RKO (cell line): ENCODE measurements around the gene KCNQ1.
A peak's percentile ranks its signal among the peaks of the same experiment; 100 is the strongest.

Experiments used
- DNase-seq: peaks from one replicate; pipeline ENCODE4 v3.0.0-alpha.2; 2016; ENCODE audit warnings: low spot score

KCNQ1 gene

DNA sequence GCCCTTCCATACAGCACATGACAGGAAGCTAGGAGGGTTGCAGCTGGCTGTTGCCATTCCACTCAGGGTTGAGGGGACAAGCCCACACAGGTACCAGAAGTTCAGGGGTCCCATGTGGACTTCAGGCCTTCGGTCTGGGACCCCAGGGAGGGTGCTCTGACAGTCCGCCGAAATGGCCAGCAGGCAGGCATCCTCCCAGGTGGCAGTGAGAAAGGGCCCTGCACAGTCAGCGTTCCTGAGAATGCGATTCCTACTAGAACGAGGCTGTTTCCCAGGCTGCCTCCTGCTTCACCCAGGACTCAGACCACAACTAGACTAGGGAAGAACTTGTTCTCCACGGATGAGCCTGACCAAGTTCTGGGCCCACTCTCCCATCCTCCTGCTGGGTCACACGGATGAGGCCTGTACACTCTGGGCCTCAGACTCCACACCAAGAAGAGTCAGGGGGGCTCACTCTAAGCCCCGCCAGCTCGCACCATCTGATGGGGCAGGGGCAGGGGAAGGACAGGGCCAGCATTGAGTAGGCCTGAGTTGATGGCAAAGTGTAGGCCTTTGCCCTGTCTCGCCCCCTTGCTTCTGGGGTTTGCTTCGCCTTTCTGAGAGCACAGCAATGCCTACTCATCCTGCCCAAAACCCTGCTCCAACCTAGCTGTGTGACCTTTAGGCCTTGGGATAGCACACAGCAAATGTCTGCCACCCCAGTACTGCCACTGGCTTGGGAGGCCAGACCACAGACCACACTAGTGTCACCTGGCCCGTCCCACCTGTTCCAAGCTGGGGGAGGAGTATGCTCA lies 241.0 kb downstream of the KCNQ1 start:
- DNase-seq = no peak

DNA sequence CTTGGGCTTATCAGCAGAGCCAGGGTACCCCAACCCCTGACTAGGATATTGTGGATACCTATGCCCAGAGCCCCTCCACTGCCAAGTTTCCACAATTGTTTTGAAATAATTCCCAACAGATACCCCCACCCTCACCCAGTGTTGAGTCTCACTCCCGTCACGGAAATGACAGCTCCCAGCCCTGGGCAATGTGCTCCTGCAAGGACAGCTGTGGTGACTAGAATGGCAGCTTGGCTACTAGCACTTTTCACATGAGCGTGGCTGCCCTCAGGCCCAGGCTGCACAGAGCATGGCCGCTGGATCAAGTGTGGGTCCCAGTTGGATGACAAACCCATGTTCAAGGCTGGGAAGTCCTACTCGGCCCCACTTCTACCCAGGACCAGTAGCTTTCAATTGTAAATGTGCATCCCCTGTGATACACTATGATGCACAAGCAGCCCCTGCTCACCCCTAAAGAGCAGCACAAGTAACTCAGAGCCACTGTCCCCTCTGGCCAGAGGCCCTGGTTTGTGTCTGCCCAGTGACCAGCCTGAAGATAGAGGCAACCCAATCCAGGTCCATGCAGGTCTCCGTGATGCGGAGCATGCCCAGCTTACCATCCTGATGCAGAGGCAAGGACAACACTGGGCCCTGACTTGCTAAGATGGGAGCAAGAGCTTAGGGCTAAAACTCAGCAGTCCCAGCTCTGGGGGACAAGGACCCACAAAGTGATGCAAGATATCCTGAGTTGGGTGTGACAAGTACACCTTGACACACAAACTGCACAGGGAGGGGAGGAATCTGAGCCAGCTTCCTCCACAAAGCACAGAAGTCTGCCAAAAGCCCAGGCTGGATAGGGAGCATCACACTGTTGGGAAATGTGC lies 241.8 kb downstream of the KCNQ1 start:
- no peak for DNase-seq

DNA sequence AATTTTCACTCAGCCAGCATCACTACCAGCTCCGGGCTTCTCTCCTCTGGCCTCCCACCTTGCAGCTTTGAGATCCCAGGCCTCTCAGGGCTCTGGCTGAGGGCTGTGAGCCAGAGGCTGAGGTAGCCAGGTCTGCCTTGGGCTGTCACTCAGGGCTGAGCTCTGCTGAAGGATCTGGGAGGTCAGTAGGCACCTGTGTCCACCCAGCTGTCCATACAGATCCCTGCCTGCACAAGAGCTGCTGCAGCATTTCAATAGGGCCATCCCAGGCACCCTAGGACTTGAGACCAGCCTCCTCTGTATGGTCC lies 242.4 kb downstream of the KCNQ1 start:
- DNase-seq = no peak

DNA sequence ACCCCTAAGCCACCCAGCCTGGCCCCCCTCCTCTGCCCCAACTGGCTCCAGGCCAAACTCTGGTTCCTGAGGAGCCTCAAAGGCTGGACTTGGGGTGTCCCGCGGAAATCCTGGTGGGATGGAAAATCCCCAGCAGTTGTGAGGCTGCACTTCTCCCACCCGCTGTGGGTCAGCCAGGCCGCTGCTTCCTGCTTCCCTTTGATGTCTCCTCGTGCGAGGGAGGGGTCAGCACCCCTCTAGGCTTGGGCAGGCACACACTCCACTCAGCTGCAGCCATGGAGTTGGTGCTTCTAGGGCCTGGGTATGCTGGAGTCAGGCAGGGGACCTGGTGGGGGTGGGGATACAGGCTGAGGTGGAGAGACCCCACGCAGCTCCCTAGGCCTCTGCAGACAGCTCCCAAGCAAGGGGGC lies 243.0 kb downstream of the KCNQ1 start:
- DNase-seq = no peak

DNA sequence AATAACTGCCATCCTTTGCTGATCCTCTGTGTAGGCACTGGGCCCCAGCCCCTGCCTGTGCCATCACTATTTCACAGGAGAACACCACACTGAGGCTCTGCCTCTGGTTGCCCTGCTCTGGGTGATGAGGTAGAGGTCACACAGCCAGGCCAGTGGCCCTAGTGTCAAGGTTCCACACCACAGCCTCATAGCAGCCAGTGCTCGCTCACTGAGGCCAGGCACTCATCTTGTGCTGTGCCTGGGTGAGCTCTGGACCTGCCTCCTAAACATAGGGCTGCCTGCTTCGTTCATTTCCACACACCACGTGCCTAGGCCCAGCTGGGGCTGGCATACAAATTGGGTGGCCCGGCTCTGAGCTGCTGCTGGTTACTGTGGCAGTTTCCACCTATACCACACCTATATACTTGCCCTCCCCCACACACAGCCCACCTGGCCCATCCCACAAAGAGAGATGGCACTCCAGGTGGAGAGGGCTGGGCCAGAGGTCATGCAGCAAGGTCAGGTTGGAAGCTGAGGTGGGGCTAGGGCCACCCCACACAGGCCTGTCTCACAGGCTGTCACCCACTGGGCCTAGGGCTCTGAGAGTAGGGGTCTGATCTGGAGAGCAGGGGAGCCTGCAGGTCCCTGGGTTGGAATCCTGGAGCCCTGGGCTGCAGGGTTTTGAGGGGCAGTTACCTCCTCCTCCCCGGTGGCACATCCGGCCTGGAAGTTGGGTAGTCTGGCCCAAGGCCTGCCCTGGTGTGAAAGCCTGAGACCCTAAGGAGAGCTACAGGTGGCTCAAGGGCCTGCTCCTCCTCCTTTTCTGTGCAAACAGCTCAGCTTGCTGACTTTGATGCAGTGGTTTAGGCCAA lies 243.8 kb downstream of the KCNQ1 start:
- no peak for DNase-seq

DNA sequence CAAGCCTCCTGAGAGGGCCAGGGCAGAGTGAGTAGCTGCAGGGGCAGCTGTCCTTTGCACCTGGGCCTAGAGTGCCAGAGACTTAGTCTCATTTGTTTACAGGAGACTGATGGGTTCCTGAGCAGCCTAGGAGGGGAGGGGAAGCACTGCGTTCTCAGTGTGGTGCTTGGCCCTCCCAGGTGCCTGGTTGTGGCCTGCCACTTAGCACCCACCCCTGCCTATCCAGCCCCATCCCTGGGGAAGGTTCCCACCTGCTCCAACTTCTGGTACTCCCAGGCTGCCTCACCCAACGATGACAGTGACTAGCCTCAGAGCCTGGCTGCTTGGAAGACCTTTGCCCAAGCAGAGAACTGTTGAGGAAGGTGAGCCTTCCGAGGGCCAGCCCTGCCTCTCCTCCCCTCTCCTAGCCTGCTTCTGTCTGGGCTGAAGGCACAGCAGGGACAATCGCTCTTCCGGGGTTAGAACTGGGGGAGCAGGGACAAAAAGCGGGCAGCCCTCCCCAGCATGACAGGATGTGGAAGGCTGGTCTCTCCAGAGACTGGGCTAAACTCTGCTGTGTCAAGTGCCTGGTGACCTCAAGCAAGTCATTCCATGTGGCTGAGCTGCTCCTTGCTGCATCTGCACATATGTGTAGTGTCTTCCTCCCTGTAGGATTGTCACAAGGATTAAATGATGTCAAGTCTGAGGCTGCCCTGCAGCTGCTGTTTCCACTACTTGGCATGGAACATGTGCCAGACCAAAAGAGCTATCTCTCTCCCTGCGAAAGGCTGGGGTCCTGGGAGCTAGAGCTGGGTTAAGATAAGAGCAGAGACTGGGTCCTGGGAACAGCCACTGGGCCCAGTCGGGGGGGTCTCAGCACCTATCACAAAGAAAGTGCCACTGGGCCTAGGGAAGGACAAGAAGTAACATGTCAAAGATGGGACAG lies 245.1 kb downstream of the KCNQ1 start:
- no peak for DNase-seq

DNA sequence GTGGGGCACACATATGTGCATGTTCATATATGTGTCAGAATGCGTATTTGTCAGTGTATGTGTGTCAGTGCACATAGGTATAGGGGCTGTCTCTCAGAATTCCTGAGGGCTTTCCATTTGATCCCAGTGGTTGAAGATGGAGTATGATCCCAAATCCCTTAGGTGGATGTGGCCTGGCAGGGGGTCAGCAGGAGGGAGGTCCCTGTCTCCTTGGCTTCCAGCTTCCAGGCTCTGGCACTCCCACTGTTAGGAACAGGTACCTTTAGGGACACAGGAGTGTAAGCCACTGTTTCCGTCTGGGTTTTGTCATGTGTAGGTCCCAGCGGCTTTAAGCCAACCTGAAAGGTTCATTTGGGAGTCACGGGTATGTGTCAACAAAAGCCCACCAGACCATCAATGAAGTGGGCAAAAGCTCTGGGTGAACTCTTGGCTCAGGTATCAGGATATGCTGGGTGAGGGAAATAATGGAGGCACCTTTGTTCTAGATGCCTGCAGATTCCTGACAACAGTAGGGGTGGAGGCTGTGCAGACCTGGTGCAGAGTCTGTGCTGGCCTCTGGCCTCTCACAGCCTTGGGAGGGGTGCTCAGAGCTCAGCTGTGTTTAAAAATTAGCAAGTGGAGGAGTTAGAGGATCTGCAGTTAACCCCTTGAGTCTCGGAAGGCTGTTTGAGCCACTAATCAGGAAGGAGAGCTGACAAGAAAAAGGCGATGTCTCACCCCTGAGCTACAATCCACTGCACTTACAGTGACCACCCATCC lies 246.0 kb downstream of the KCNQ1 start:
- no peak for DNase-seq

DNA sequence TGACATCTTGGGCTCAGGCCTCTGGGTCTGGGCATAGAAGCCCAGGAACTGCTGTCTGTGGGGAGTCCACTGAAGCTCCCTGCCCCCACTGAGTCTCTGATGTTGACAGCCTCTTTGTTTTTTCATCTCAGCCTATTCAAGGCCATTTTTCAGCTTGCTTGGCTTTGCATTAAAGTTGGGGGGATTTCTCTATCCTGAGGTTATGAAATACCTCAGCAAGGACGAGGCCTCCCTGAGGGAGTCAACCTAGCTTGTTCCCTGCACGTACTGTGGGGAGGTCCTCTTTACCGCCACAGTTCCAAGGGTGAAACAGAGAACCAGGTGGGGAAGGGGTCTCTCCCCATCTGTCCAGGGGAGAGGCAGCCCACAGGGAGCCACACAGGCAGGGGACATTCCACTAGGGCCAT lies 246.6 kb downstream of the KCNQ1 start:
- DNase-seq = no peak

DNA sequence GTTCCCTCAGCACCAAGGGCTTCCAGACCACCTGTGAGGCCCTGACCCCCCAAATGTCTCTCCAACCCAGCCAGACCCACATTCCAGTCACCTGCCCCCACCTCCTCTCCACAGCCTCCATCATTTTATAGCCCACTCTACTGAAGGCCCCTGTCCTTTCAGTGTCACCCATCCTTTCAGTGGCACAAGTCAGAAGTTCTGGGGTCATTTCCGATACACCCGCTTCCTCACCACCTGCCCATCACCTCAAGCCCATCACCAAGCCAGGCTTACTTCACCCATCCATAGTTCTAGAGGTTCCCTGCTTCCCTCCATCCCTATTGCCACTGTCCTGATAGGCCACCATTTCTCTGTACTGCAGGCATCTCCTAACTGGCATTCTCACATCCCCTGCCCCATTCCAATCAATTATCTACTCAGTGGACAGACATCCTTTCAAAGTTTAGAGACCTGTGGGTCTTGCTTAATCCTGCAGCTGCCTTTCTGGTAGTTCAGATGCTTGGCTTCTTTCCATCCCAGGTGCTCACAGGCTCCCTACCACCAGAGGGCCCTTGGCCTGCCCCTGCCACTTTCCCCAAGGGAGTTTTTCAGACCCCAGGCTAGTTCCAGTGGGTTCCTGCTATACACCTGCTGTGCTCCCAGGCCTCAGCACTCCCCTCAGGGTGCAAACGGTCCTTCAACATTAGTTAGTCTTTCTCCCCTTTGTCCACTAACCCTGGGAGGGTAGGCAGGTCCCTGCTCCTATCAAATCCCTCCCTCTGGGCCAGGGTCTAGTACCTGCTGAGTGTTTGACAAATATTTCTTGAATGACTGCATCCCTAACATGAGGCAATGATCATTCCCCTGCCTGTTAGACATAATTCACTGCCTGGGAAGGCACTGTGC lies 247.4 kb downstream of the KCNQ1 start:
- no peak for DNase-seq

DNA sequence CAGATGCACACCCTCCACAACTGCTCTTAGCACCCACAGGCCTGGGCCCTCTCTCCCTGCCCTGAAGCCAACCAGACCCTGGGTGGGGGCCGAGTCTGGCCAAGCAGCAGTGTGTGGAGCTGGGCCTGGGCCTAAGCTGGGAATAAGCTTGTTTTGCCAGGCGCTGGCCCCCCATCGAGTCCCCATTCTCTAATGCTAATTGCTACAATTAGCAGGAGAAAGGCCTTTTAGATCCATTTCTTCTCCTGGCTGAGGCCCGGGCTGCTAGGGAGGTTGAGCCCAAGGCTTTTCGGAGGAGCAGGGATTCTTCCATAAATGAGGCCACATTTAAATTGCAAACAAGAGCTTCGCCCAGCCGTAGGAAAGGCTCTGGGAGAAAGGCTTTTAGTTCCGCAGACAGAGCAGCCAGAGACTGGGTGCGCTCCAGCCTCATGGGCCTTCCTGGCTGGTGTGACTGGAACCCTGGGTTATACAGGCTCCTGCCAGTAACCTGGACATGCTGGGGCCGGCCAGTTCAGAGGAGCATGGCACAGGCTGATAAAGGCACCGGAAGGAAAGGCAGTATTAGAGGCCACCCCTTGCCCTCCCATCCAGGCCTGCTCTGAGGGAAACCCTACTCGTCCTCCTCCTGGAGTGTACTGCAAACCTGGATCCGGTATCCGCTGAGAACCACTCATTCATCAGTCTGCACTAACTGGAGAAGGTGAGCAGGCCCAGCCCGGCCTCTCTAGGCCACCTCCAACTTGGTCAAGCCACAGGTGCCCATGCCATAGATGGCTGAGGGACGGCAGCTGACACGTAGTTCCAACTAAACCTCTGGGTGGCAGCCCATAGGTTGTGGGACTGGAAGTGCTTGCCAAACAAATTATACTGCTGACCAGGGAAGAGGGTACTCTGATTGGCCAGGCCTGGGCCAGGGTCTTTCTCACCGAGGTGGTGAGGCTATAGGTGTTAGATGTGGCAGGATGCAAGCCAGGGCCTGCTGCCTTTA lies 248.8 kb downstream of the KCNQ1 start:
- DNase-seq = no peak

DNA sequence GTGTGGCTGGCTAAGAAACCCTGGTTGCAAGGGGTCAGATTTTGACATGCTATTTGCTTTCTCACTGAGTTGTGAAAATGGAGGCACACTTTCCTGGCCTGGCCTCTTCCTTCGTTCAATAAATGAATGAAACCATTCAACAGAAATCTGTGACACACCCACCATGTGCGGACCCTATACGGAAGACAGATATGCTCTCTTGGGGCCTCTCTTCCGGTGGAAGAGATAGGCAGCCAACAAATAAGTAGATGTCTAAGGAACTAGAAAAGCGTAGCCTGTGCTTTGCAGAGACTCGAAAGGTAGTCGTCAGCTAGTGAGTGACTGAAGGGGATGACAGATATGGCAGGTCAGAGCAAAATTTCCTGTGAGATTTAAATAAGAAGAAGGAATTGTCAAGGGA lies 249.7 kb downstream of the KCNQ1 start:
- no peak for DNase-seq

DNA sequence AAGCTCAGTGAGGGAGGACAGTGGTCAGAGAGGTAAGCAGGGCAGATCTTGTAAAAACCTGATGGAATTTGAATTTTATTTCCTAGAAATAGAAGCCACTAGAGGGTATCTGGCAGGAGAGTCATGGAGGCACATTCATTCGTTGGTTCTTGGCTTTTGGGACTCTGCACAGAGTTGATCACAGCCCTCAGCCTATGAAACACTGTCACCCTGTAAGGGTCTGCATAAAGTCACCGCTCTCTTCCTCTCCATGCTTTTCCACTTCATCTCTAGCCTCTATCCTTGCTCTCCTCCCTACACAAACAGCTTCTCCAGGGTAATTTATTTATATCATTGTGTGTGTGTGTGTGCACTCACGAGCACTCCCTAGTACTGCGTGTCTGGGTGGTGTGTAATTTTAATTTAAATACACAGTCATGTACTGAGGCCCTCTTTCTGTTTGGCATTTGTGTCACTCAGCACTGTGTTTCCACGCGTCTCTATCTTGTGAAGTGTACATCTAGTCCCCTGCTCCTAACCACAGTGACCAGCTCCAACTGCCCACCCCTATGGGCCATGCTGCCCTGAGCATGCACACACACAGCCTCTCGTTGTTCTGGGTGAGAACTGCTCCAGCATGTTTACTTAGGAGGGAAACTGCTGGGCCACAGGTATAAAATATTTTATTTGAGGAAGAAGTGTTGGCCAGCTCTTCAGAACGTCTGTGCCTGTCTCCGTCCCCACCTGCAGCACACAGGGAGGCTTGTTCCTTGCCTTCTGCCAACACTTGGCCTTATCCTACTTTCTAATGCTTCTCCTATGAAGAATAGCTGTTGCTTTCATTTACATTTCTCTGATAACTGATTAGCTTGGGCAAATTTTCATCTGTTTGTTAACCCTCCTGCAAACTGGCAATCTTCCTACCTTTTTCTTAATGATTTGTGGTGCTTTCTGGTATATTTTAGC lies 250.5 kb downstream of the KCNQ1 start:
- no peak for DNase-seq

DNA sequence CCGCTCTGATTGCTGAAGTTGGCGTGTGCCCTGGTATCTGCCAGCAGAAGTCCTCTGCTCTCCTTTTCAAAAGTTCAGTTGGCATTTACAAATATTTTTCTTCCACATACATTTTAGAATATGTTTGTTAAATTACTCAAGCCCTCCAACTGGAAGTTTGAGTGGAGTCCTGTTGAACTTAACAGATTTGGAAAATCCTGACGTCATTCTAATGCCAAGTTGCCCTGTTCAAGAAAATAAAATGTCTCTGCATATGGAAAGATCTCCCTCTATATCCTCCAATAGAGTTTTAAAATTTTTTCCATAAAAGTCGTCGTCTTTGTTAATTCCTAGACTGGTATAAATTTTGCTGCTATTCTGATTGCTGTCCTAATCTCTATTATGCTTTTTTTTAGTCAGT lies 251.6 kb downstream of the KCNQ1 start:
- DNase-seq = no peak

DNA sequence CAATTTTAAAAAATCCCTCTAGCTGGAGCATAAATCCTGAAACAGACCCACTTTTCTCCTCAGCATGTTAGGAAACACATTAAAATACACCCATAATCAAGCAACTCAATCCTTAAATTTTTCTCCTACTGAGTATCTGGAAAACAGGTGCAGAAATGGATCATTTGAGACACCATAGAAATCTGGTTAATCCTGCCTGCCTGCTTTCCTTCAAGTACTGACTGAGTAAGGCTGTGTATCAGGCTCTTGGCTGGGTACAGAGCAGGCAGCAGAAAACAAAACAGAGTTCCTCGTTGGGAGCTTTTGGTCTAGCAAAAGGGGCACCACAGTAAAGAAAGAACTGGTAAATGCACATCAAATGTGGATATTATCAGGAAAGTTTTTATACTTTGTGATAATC lies 253.1 kb downstream of the KCNQ1 start:
- DNase-seq = peak; percentile 14

DNA sequence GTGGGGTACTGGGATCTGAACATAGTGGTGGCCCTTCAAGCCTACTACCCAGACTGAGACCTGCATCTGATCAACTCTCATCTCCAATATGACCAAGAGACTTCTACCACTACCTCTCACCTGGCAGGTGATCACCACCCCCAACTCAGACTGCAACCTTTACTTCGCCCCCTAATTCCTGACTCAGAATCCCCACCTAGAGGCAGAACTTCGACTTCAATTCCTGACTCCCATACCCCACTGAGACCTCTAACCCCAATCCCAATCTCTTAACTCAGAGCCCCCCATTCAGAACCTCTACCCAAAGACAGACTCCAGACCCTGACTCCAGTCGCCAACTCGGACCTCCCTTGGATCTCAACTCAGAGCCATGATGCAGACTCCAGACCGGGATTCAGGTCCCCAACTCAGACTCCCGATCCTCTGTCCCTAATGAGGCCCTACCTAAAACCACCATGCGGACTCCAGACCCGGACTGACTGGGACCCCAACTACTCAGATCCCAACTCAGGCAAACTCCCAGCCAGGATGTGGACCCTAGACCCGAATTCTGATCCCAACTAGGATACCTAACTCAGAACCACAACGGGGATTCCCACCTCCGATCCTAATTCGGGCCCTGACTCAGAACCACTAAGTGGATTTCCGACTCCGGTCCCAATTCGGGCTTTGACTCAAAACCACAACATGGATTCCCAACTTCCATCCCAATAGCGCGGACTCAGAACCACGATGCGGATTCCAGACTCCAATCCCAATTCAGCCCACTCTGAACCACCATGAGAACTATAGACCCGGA lies 253.8 kb downstream of the KCNQ1 start:
- peak; percentile 14 for DNase-seq

DNA sequence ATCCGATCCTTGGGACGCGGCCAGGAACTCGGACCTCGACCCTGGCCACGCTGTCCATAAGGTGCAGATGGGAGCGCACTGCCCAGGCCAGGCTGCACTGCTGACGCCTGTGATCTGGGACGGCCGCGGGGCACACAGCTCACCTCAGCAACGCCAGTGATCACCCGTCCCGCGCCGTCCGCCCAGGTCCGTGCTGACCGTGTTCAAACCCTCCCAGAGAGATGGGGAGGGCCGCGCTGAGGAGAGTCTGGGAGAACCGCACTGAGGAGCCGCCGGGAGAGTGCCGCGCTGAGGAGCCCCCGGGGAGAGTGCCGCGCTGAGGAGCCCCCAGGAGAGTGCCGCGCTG lies 254.3 kb downstream of the KCNQ1 start:
- peak; percentile 30 for DNase-seq
